SK-N-SH treated with all-trans-retinoic acid at 6 μM for 48 hours (cell line): ENCODE results near the gene FDXR.

Experiments
- ATAC-seq: fragments of 200-7000 bp; cut with Tn5 transposase; 3 replicates; pipeline ENCODE4 v1.9.1; 2020; ENCODE audit warnings: mild to moderate bottlenecking, moderate library complexity
- ARNTL ChIP-seq: fragments of 450-650 bp; formaldehyde crosslinking; IDR thresholded peaks from 2 replicates; pipeline ENCODE4 v1.5.0; 2020; ENCODE audit warnings: low read depth, mild to moderate bottlenecking, moderate library complexity, borderline replicate concordance
- BACH2 ChIP-seq: fragments of 250-450 bp; sonication (Bioruptor Pico); IDR thresholded peaks from 2 replicates; pipeline ENCODE4 v1.9.0; 2021; ENCODE audit warnings: mild to moderate bottlenecking, borderline replicate concordance
- CSDC2 ChIP-seq: fragments of 250-450 bp; sonication (Bioruptor Pico); IDR thresholded peaks from 2 replicates; pipeline ENCODE4 v1.5.0; 2020; ENCODE audit warnings: mild to moderate bottlenecking, moderate library complexity
- ESRRG ChIP-seq: fragments of 250-450 bp; sonication (Bioruptor Pico); IDR thresholded peaks from 2 replicates; pipeline ENCODE4 v1.6.1; 2021; ENCODE audit warnings: mild to moderate bottlenecking
- GLIS3 ChIP-seq: fragments of 250-450 bp; sonication (Bioruptor Pico); IDR thresholded peaks from 2 replicates; pipeline ENCODE4 v1.5.0; 2020; ENCODE audit warnings: mild to moderate bottlenecking, moderate library complexity
- ISL1 ChIP-seq: fragments of 250-450 bp; sonication (Bioruptor Pico); IDR thresholded peaks from 2 replicates; pipeline ENCODE4 v2.1.2; 2022; ENCODE audit warnings: mild to moderate bottlenecking, moderate library complexity
- OSR1 ChIP-seq: fragments of 250-450 bp; sonication (Bioruptor Pico); IDR thresholded peaks from 2 replicates; pipeline ENCODE4 v1.8.0; 2022; ENCODE audit warnings: moderate library complexity, mild to moderate bottlenecking, inconsistent platforms
- PPARA ChIP-seq: fragments of 250-450 bp; sonication (Bioruptor Pico); IDR thresholded peaks from 2 replicates; pipeline ENCODE4 v1.5.0; 2020; ENCODE audit warnings: mild to moderate bottlenecking, borderline replicate concordance
- RARB ChIP-seq: fragments of 250-450 bp; sonication (Bioruptor Pico); IDR thresholded peaks from 2 replicates; pipeline ENCODE4 v1.8.0; 2021; ENCODE audit warnings: mild to moderate bottlenecking, moderate library complexity
- SNAI2 ChIP-seq: fragments of 250-450 bp; sonication (Bioruptor Pico); IDR thresholded peaks from 2 replicates; pipeline ENCODE4 v1.5.0; 2020; ENCODE audit warnings: mild to moderate bottlenecking, moderate library complexity
- TOX ChIP-seq: fragments of 250-450 bp; sonication (Bioruptor Pico); IDR thresholded peaks from 2 replicates; pipeline ENCODE4 v1.8.0; 2021; ENCODE audit warnings: mild to moderate bottlenecking, moderate library complexity, borderline replicate concordance
- ZC3H10 ChIP-seq: fragments of 250-450 bp; sonication (Bioruptor Pico); IDR thresholded peaks from 2 replicates; pipeline ENCODE4 v1.5.1; 2021; ENCODE audit warnings: mild to moderate bottlenecking, moderate library complexity
- ZFP3 ChIP-seq: fragments of 250-450 bp; sonication (Bioruptor Pico); IDR thresholded peaks from 2 replicates; pipeline ENCODE4 v1.5.0; 2020; ENCODE audit warnings: mild to moderate bottlenecking, moderate library complexity
- ZFP30 ChIP-seq: fragments of 450-650 bp; formaldehyde crosslinking; IDR thresholded peaks from 2 replicates; pipeline ENCODE4 v1.5.0; 2022; ENCODE audit warnings: mild to moderate bottlenecking, moderate library complexity
- ZNF565 ChIP-seq: fragments of 450-650 bp; formaldehyde crosslinking; conservative IDR thresholded peaks from 2 replicates; pipeline ENCODE4 v1.5.0; 2020; ENCODE audit warnings: low read depth, mild to moderate bottlenecking, moderate library complexity
- ZNF70 ChIP-seq: fragments of 450-650 bp; formaldehyde crosslinking; IDR thresholded peaks from 2 replicates; pipeline ENCODE4 v1.5.0; 2020; ENCODE audit warnings: mild to moderate bottlenecking, moderate library complexity
- ZNF8 ChIP-seq: fragments of 450-650 bp; formaldehyde crosslinking; IDR thresholded peaks from 2 replicates; pipeline ENCODE4 v1.5.0; 2020; ENCODE audit warnings: mild to moderate bottlenecking, moderate library complexity
- TF ChIP-seq, protein P1 (sequence below): fragments of 250-450 bp; sonication (Bioruptor Pico); IDR thresholded peaks from 2 replicates; pipeline ENCODE4 v1.8.0; 2020; ENCODE audit warnings: mild to moderate bottlenecking, moderate library complexity, borderline replicate concordance
- TF ChIP-seq, protein P2 (sequence below): fragments of 250-450 bp; sonication (Bioruptor Pico); IDR thresholded peaks from 2 replicates; pipeline ENCODE4 v1.5.1; 2021; ENCODE audit warnings: mild to moderate bottlenecking, moderate library complexity
- TF ChIP-seq, protein P3 (sequence below): fragments of 250-450 bp; sonication (Bioruptor Pico); IDR thresholded peaks from 2 replicates; pipeline ENCODE4 v1.5.1; 2020; ENCODE audit warnings: low read depth, mild to moderate bottlenecking, moderate library complexity
- TF ChIP-seq, protein P4 (sequence below): fragments of 250-450 bp; sonication (Bioruptor Pico); IDR thresholded peaks from 2 replicates; pipeline ENCODE4 v1.5.0; 2020; ENCODE audit warnings: mild to moderate bottlenecking, moderate library complexity
- TF ChIP-seq, protein P5 (sequence below): fragments of 250-450 bp; sonication (Bioruptor Pico); IDR thresholded peaks from 2 replicates; pipeline ENCODE4 v1.8.0; 2021; ENCODE audit warnings: low read depth, mild to moderate bottlenecking, moderate library complexity, borderline replicate concordance

Gene FDXR

DNA sequence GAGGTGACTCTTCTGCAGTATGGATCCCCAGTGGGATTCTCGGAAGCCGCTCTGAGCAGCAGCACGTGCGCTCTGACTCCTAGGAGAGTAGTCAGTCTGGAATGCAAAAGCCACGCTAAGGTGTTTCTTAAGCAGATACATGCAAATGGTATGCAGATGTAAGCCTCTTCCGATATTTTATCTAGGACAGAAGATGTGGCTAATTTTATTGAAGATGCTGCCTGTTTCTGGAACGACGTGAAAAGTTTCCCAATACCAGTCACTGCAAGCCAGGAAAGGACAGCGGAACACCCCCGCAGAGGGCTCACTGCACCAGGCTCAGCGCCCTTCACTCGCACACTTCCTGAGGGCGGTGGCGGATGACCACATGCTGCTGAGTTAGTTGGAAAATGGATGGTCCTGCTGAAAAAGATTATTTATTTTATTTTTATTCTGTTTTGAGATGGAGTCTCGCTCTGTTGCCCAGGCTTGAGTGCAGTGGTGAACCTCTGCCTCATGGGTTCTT lies 10.5 kb upstream of the FDXR start:
- TF ChIP-seq ISL1 (CRISPR knock-in tag) (no peak), ZNF70 (CRISPR knock-in tag) (no peak), ZC3H10 (CRISPR knock-in tag) (no peak), ARNTL (CRISPR knock-in tag) (no peak), BACH2 (CRISPR knock-in tag) (no peak), ZNF8 (CRISPR knock-in tag) (no peak), PPARA (CRISPR knock-in tag) (no peak), SNAI2 (no peak), ZFP3 (CRISPR knock-in tag) (no peak)
- TF ChIP-seq, protein P1, sequence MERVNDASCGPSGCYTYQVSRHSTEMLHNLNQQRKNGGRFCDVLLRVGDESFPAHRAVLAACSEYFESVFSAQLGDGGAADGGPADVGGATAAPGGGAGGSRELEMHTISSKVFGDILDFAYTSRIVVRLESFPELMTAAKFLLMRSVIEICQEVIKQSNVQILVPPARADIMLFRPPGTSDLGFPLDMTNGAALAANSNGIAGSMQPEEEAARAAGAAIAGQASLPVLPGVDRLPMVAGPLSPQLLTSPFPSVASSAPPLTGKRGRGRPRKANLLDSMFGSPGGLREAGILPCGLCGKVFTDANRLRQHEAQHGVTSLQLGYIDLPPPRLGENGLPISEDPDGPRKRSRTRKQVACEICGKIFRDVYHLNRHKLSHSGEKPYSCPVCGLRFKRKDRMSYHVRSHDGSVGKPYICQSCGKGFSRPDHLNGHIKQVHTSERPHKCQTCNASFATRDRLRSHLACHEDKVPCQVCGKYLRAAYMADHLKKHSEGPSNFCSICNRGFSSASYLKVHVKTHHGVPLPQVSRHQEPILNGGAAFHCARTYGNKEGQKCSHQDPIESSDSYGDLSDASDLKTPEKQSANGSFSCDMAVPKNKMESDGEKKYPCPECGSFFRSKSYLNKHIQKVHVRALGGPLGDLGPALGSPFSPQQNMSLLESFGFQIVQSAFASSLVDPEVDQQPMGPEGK: no peak
- TF ChIP-seq, protein P2, sequence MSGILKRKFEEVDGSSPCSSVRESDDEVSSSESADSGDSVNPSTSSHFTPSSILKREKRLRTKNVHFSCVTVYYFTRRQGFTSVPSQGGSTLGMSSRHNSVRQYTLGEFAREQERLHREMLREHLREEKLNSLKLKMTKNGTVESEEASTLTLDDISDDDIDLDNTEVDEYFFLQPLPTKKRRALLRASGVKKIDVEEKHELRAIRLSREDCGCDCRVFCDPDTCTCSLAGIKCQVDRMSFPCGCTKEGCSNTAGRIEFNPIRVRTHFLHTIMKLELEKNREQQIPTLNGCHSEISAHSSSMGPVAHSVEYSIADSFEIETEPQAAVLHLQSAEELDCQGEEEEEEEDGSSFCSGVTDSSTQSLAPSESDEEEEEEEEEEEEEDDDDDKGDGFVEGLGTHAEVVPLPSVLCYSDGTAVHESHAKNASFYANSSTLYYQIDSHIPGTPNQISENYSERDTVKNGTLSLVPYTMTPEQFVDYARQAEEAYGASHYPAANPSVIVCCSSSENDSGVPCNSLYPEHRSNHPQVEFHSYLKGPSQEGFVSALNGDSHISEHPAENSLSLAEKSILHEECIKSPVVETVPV (CRISPR knock-in tag): no peak
- TF ChIP-seq, protein P3, sequence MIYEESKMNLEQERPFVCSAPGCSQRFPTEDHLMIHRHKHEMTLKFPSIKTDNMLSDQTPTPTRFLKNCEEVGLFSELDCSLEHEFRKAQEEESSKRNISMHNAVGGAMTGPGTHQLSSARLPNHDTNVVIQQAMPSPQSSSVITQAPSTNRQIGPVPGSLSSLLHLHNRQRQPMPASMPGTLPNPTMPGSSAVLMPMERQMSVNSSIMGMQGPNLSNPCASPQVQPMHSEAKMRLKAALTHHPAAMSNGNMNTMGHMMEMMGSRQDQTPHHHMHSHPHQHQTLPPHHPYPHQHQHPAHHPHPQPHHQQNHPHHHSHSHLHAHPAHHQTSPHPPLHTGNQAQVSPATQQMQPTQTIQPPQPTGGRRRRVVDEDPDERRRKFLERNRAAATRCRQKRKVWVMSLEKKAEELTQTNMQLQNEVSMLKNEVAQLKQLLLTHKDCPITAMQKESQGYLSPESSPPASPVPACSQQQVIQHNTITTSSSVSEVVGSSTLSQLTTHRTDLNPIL (CRISPR knock-in tag): no peak
- TF ChIP-seq, all 23 proteins: peak for 0
- no peak for ATAC-seq

DNA sequence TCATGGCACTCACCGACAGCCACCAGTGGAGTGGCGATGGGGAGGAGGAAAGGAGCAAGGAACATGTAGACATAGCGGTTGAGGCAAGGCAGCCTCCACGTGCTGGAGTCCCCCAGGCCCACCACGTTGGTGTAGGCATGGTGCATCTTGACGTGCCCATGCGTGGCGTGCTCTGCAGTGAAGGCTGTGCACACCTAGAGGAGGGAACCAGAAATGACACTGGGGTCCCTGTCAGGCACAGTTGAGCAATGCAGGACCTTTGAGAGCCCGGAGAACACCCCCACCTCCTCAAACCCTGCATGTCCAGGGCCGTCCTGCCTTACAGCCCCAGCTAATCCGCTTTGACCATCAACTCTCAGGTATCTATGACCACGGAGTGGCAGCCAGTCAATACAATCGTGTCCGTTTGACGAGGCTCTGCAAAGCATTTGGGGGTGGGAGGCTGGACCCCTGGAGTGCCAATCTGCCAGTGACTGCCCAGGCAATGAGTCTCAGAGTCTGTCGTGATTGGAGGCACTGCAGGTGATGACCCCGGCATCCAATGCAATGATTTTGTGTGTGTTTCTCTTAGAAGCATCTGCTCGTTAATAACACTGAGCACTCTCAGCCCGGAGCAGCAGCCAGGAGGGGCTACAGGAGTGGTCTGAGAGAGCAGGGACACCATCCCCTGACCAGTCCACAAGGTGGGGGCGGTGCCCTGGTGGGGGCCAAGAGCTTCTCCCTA lies 9.9 kb upstream of the FDXR start:
- no peak for TF ChIP-seq ZFP30 (CRISPR knock-in tag)
- no peak for TF ChIP-seq PPARA (CRISPR knock-in tag)
- no peak for TF ChIP-seq BACH2 (CRISPR knock-in tag)
- TF ChIP-seq OSR1 (CRISPR knock-in tag): no peak
- TF ChIP-seq ZNF70 (CRISPR knock-in tag): no peak
- TF ChIP-seq RARB: no peak
- TF ChIP-seq ESRRG (CRISPR knock-in tag): no peak
- TF ChIP-seq, protein P1: no peak
- TF ChIP-seq, protein P4, sequence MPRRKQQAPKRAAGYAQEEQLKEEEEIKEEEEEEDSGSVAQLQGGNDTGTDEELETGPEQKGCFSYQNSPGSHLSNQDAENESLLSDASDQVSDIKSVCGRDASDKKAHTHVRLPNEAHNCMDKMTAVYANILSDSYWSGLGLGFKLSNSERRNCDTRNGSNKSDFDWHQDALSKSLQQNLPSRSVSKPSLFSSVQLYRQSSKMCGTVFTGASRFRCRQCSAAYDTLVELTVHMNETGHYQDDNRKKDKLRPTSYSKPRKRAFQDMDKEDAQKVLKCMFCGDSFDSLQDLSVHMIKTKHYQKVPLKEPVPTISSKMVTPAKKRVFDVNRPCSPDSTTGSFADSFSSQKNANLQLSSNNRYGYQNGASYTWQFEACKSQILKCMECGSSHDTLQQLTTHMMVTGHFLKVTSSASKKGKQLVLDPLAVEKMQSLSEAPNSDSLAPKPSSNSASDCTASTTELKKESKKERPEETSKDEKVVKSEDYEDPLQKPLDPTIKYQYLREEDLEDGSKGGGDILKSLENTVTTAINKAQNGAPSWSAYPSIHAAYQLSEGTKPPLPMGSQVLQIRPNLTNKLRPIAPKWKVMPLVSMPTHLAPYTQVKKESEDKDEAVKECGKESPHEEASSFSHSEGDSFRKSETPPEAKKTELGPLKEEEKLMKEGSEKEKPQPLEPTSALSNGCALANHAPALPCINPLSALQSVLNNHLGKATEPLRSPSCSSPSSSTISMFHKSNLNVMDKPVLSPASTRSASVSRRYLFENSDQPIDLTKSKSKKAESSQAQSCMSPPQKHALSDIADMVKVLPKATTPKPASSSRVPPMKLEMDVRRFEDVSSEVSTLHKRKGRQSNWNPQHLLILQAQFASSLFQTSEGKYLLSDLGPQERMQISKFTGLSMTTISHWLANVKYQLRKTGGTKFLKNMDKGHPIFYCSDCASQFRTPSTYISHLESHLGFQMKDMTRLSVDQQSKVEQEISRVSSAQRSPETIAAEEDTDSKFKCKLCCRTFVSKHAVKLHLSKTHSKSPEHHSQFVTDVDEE (CRISPR knock-in tag): no peak
- TF ChIP-seq, protein P3 (CRISPR knock-in tag): no peak
- TF ChIP-seq CSDC2 (CRISPR knock-in tag): no peak
- TF ChIP-seq ZNF565 (CRISPR knock-in tag): no peak
- TF ChIP-seq GLIS3 (CRISPR knock-in tag): no peak
- no peak for TF ChIP-seq ISL1 (CRISPR knock-in tag)
- TF ChIP-seq ZFP3 (CRISPR knock-in tag): no peak
- TF ChIP-seq ARNTL (CRISPR knock-in tag): no peak
- TF ChIP-seq, protein P2 (CRISPR knock-in tag): no peak
- TF ChIP-seq TOX (CRISPR knock-in tag): no peak
- TF ChIP-seq, protein P5, sequence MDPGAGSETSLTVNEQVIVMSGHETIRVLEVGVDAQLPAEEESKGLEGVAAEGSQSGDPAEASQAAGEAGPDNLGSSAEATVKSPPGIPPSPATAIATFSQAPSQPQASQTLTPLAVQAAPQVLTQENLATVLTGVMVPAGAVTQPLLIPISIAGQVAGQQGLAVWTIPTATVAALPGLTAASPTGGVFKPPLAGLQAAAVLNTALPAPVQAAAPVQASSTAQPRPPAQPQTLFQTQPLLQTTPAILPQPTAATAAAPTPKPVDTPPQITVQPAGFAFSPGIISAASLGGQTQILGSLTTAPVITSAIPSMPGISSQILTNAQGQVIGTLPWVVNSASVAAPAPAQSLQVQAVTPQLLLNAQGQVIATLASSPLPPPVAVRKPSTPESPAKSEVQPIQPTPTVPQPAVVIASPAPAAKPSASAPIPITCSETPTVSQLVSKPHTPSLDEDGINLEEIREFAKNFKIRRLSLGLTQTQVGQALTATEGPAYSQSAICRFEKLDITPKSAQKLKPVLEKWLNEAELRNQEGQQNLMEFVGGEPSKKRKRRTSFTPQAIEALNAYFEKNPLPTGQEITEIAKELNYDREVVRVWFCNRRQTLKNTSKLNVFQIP (CRISPR knock-in tag): no peak
- no peak for ATAC-seq
